Activated T-cell treated with anti-CD3 and anti-CD28 coated beads, Interleukin-2, amount 50 U/mL, for 72 hours (primary cell): ENCODE data around the gene BAIAP2. TPM values are rescaled to one million over a fixed set of nuclear protein-coding genes. Genes with fewer than 3 reads are reported as not detected.
A peak's percentile ranks its signal among the peaks of the same experiment; 100 is the strongest.

ENCODE experiments used
- ATAC-seq, 2 donors: fragments of 150-1000 bp; cut with Tn5 transposase; replicated peaks in 1 of 2; 2 replicates each; pipeline ENCODE4 v1.10.0; 2021; ENCODE audit warnings: moderate library complexity in 2 of 2, mild to moderate bottlenecking in 1 of 2
- DNase-seq, 2 donors: peaks; one replicate each; pipeline ENCODE4 v3.0.0; 2021 to 2022; ENCODE audit warnings: mixed read lengths in 1 of 2
- H3K27ac Mint-ChIP-seq: one replicate; pipeline ENCODE4 v1.8.0; 2022; ENCODE audit warnings: mild to moderate bottlenecking, moderate library complexity, mixed read lengths
- H3K27me3 Mint-ChIP-seq: one replicate; pipeline ENCODE4 v1.8.0; 2022; ENCODE audit warnings: low read depth, mixed read lengths
- H3K36me3 Mint-ChIP-seq, 2 donors: one replicate each; pipeline ENCODE4 v1.8.0; 2022; ENCODE audit warnings: mixed read lengths in 2 of 2, mild to moderate bottlenecking in 1 of 2; ENCODE audit not compliant: insufficient read depth in 2 of 2
- H3K4me1 Mint-ChIP-seq: one replicate; pipeline ENCODE4 v1.8.0; 2022; ENCODE audit warnings: low read depth, mixed read lengths
- H3K4me3 Mint-ChIP-seq, 2 donors: one replicate each; pipeline ENCODE4 v1.8.0; 2022; ENCODE audit warnings: mild to moderate bottlenecking in 2 of 2, mixed read lengths in 2 of 2, moderate library complexity in 2 of 2
- H3K9me3 Mint-ChIP-seq, 2 donors: one replicate each; pipeline ENCODE4 v1.8.0; 2022; ENCODE audit warnings: mixed read lengths in 2 of 2
- total RNA-seq, 2 donors: library from RNA; stranded (reverse); gene quantifications; one replicate each; pipeline ENCODE4 v1.2.3, GENCODE V29; 2022

BAIAP2 gene
- total RNA-seq, 2 donors from 2014 or later = 8.7 TPM

GRCh38 chr17:81082177-81083073 is 47.5 kb downstream of the BAIAP2 start:
- ATAC-seq (no peak), DNase-seq (no peak)
- Mint-ChIP-seq H3K4me3 (no peak overlapping the region), H3K27me3 (no peaks in the 10 kb centered on the region), H3K4me1 (no peaks in the 10 kb centered on the region), H3K9me3 (no peaks in the 10 kb centered on the region), H3K27ac (no peak overlapping the region), H3K36me3 (no peaks in the 10 kb centered on the region)

GRCh38 chr17:81083125-81083765 is 48.3 kb downstream of the BAIAP2 start:
- no peak for DNase-seq

GRCh38 chr17:81084680-81085419 is 49.9 kb downstream of the BAIAP2 start:
- Mint-ChIP-seq H3K27ac (no peak overlapping the region), H3K9me3 (no peaks in the 10 kb centered on the region), H3K4me1 (no peaks in the 10 kb centered on the region), H3K4me3 (no peak overlapping the region), H3K27me3 (no peaks in the 10 kb centered on the region), H3K36me3 (no peaks in the 10 kb centered on the region)
- DNase-seq = no peak
- no peak for ATAC-seq

More at GRCh38 chr17:81083125-81083765, 48.3 kb downstream of the BAIAP2 start:
- no peak overlapping the region for H3K27ac Mint-ChIP-seq
- H3K27me3 Mint-ChIP-seq = no peaks in the 10 kb centered on the region
- H3K9me3 Mint-ChIP-seq = no peaks in the 10 kb centered on the region
- no peak overlapping the region for H3K4me3 Mint-ChIP-seq
- ATAC-seq = no peak
- no peaks in the 10 kb centered on the region for H3K4me1 Mint-ChIP-seq
- no peaks in the 10 kb centered on the region for H3K36me3 Mint-ChIP-seq

- DNase-seq = no peak
- Mint-ChIP-seq H3K27ac (no peak overlapping the region), H3K36me3 (no peaks in the 10 kb centered on the region), H3K4me1 (no peaks in the 10 kb centered on the region), H3K4me3 (no peak overlapping the region), H3K27me3 (no peaks in the 10 kb centered on the region), H3K9me3 (no peaks in the 10 kb centered on the region)
- no peak for ATAC-seq
Measured at GRCh38 chr17:81085420-81085911, 50.5 kb downstream of the BAIAP2 start.

GRCh38 chr17:81086789-81087551 is 52.0 kb downstream of the BAIAP2 start:
- Mint-ChIP-seq H3K27ac (no peak overlapping the region), H3K9me3 (no peaks in the 10 kb centered on the region), H3K4me3 (no peak overlapping the region), H3K36me3 (no peaks in the 10 kb centered on the region), H3K27me3 (no peaks in the 10 kb centered on the region), H3K4me1 (no peaks in the 10 kb centered on the region)
- ATAC-seq = no peak
- no peak for DNase-seq

- no peaks in the 10 kb centered on the region for H3K9me3 Mint-ChIP-seq
- no peak overlapping the region for H3K4me3 Mint-ChIP-seq
- peak; percentile 19 to 29 for DNase-seq
- H3K36me3 Mint-ChIP-seq = no peaks in the 10 kb centered on the region
- H3K27ac Mint-ChIP-seq = no peak overlapping the region
- H3K4me1 Mint-ChIP-seq = peaks cover 15% of the 10 kb centered on the region
- no peak for ATAC-seq
- H3K27me3 Mint-ChIP-seq = no peaks in the 10 kb centered on the region
Measured at GRCh38 chr17:81090361-81091136, 55.6 kb downstream of the BAIAP2 start.

GRCh38 chr17:81091154-81091553 is 56.2 kb downstream of the BAIAP2 start:
- DNase-seq (no peak), ATAC-seq (no peak)
- Mint-ChIP-seq H3K36me3 (no peaks in the 10 kb centered on the region), H3K27ac (no peak overlapping the region), H3K4me3 (no peak overlapping the region), H3K4me1 (peaks cover 21% of the 10 kb centered on the region), H3K27me3 (no peaks in the 10 kb centered on the region), H3K9me3 (no peaks in the 10 kb centered on the region)

GRCh38 chr17:81091774-81092517 is 57.0 kb downstream of the BAIAP2 start:
- H3K27me3 Mint-ChIP-seq = no peaks in the 10 kb centered on the region
- H3K4me1 Mint-ChIP-seq = peaks cover 29% of the 10 kb centered on the region
- DNase-seq = no peak
- ATAC-seq = no peak
- no peak overlapping the region for H3K4me3 Mint-ChIP-seq
- no peaks in the 10 kb centered on the region for H3K9me3 Mint-ChIP-seq
- H3K27ac Mint-ChIP-seq = no peak overlapping the region
- H3K36me3 Mint-ChIP-seq = no peaks in the 10 kb centered on the region

- Mint-ChIP-seq H3K27ac (no peak overlapping the region), H3K36me3 (no peaks in the 10 kb centered on the region), H3K9me3 (no peaks in the 10 kb centered on the region), H3K4me3 (no peak overlapping the region), H3K27me3 (no peaks in the 10 kb centered on the region), H3K4me1 (peaks cover 32% of the 10 kb centered on the region)
- ATAC-seq (no peak), DNase-seq (no peak)
Measured at GRCh38 chr17:81092518-81093095, 57.7 kb downstream of the BAIAP2 start.

- ATAC-seq (no peak), DNase-seq (no peak)
- peaks cover 32% of the 10 kb centered on the region for H3K4me1 Mint-ChIP-seq
- no peaks in the 10 kb centered on the region for H3K27me3 Mint-ChIP-seq
- H3K36me3 Mint-ChIP-seq = no peaks in the 10 kb centered on the region
- H3K27ac Mint-ChIP-seq = no peak overlapping the region
- H3K9me3 Mint-ChIP-seq = no peaks in the 10 kb centered on the region
- peak overlapping the region in 1 of 2 donors; percentile 15 for H3K4me3 Mint-ChIP-seq
Measured at GRCh38 chr17:81093619-81094508, 58.9 kb downstream of the BAIAP2 start.
